ENCODE data around the gene NUDT16L1.

NUDT16L1 gene

DNA sequence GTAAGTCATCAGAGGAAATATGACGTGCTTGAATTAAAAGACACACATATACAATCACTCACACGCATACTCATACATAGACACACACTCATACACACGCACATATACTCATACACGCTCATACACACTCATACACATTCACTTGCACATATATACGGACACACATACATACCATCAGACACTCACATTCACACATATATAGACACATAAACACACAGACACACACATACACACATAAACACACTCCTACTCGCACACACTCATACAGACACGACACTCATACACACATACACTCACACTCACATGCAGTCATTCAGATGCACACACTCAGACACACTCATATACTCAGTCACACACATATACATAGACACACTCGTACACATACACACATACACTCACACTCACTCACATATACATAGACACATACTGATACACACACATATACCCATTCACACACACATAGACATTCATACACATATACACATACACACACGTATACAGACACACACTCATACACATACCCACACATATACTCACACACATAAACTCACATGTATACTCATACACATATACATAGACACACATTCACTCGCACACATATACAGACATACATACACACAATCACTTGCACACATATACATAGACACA is 24.9 kb upstream of the NUDT16L1 start:
- H3K27me3 ChIP-seq (ENCODE audit: control insufficient read depth, insufficient read depth, low read length): no peaks in the 10 kb centered on the region
- H3K36me3 ChIP-seq (ENCODE audit: control insufficient read depth, insufficient read depth, low read length): peaks cover 33% of the 10 kb centered on the region
- H3K4me1 ChIP-seq (ENCODE audit: control insufficient read depth, insufficient read depth, low read length): peaks cover 25% of the 10 kb centered on the region
- H3K9me3 ChIP-seq (ENCODE audit: control insufficient read depth, low read length): no peaks in the 10 kb centered on the region
- H3K9ac ChIP-seq (ENCODE audit: low read length): no peak overlapping the region
- H3K4me3 ChIP-seq (ENCODE audit: low read length): no peak overlapping the region

- Histone ChIP-seq H3K27me3 (ENCODE audit: control insufficient read depth, insufficient read depth, low read length) (no peaks in the 10 kb centered on the region), H3K36me3 (ENCODE audit: control insufficient read depth, insufficient read depth, low read length) (peaks cover 11% of the 10 kb centered on the region), H3K9ac (ENCODE audit: low read length) (no peak overlapping the region), H3K9me3 (ENCODE audit: control insufficient read depth, low read length) (no peaks in the 10 kb centered on the region), H3K4me3 (ENCODE audit: low read length) (no peak overlapping the region), H3K4me1 (ENCODE audit: control insufficient read depth, insufficient read depth, low read length) (peaks cover under 1% of the 10 kb centered on the region)
Observed at GRCh38 chr16:4673387-4674046, 19.8 kb upstream of the NUDT16L1 start.

DNA sequence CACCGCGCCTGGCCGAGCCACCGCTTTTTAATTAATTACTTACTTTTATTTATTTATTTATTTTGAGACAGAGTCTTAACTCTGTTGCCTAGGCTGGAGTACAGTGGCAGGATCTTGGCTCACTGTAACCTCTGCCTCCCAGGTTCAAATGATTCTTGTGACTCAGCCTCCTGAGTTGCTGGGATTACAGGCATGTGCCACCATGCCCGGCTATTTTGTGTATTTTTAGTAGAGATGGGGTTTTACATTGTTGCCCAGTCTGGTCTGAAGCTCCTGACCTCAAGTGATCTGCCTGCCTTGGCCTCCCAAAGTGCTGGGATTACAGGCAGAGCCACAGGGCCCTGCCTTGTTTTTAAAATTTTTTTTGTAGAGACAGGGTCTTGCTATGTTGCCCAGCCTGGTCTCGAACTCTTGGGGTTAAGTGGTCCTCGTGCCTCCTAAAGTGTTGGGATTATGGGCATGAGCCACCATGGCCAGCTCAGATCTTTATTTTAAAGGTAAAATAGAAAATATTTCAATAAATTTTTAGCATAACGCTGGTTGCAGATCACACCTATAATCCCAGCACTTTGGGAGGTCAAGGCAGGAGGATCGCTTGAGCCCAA is 18.3 kb upstream of the NUDT16L1 start:
- Histone ChIP-seq H3K36me3 (ENCODE audit: control insufficient read depth, insufficient read depth, low read length) (peaks cover 10% of the 10 kb centered on the region), H3K27me3 (ENCODE audit: control insufficient read depth, insufficient read depth, low read length) (no peaks in the 10 kb centered on the region), H3K9me3 (ENCODE audit: control insufficient read depth, low read length) (no peaks in the 10 kb centered on the region), H3K4me3 (ENCODE audit: low read length) (no peak overlapping the region), H3K9ac (ENCODE audit: low read length) (no peak overlapping the region), H3K4me1 (ENCODE audit: control insufficient read depth, insufficient read depth, low read length) (peaks cover 16% of the 10 kb centered on the region)

DNA sequence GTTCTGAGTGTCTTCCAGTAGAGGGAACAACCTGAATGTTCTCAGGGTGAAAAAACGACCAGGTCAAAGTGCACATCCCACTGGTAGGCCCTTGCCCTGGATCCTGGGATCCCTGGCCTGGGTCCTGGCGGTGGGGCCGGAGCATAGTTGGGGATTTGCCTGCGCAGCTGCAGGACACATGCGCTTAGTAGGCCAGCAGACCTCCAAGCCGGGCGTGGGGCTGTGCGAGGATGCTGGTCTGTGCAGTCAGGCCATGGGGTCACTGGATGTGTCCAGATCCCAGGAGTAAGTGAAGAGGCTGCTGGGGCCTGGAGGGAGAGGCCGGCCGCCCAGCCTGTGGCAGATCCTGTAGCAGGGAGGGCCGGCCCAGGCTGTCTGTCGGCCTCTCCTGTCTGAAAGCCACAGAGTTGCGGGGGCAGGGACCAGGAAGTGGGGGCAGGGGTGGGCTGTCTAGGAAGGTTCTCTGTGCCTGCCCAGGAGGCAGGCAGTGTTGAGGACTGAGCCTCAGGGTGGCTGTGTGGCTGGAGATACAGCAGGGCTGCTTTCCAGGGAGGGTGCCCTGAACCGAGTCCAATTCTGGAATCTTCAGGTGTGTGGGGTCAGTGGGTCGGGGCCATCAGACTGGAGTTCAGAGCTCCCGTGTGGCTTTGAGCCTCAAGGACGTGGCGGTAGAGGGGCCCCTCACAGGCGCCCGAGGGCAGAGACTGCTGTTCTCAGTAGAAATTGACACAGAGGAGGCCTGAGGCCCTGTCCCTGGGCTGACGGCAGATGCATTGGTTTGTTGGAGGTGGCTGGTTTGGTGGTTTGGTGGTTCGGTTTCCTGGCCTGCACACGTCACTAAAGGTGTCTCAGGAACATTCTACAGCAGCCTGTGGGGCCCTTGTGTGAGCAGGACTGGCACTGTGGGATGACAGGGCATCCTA is 17.2 kb upstream of the NUDT16L1 start:
- Histone ChIP-seq H3K27me3 (ENCODE audit: control insufficient read depth, insufficient read depth, low read length) (no peaks in the 10 kb centered on the region), H3K4me3 (ENCODE audit: low read length) (no peak overlapping the region), H3K9ac (ENCODE audit: low read length) (no peak overlapping the region), H3K9me3 (ENCODE audit: control insufficient read depth, low read length) (no peaks in the 10 kb centered on the region), H3K36me3 (ENCODE audit: control insufficient read depth, insufficient read depth, low read length) (peaks cover 2% of the 10 kb centered on the region), H3K4me1 (ENCODE audit: control insufficient read depth, insufficient read depth, low read length) (peaks cover 27% of the 10 kb centered on the region)

GRCh38 chr16:4676831-4677230 is 16.5 kb upstream of the NUDT16L1 start:
- H3K36me3 ChIP-seq (ENCODE audit: control insufficient read depth, insufficient read depth, low read length): no peaks in the 10 kb centered on the region
- no peaks in the 10 kb centered on the region for H3K9me3 ChIP-seq (ENCODE audit: control insufficient read depth, low read length)
- H3K9ac ChIP-seq (ENCODE audit: low read length): no peak overlapping the region
- no peaks in the 10 kb centered on the region for H3K27me3 ChIP-seq (ENCODE audit: control insufficient read depth, insufficient read depth, low read length)
- no peak overlapping the region for H3K4me3 ChIP-seq (ENCODE audit: low read length)
- peaks cover 33% of the 10 kb centered on the region for H3K4me1 ChIP-seq (ENCODE audit: control insufficient read depth, insufficient read depth, low read length)

- H3K4me3 ChIP-seq (ENCODE audit: low read length): no peak overlapping the region
- H3K9me3 ChIP-seq (ENCODE audit: control insufficient read depth, low read length): no peaks in the 10 kb centered on the region
- peaks cover 34% of the 10 kb centered on the region for H3K4me1 ChIP-seq (ENCODE audit: control insufficient read depth, insufficient read depth, low read length)
- H3K27me3 ChIP-seq (ENCODE audit: control insufficient read depth, insufficient read depth, low read length): no peaks in the 10 kb centered on the region
- H3K36me3 ChIP-seq (ENCODE audit: control insufficient read depth, insufficient read depth, low read length): no peaks in the 10 kb centered on the region
- no peak overlapping the region for H3K9ac ChIP-seq (ENCODE audit: low read length)
Observed at GRCh38 chr16:4677390-4677789, 16.0 kb upstream of the NUDT16L1 start.

GRCh38 chr16:4677994-4678393 is 15.4 kb upstream of the NUDT16L1 start:
- Histone ChIP-seq H3K9ac (ENCODE audit: low read length) (no peak overlapping the region), H3K9me3 (ENCODE audit: control insufficient read depth, low read length) (no peaks in the 10 kb centered on the region), H3K36me3 (ENCODE audit: control insufficient read depth, insufficient read depth, low read length) (no peaks in the 10 kb centered on the region)

DNA sequence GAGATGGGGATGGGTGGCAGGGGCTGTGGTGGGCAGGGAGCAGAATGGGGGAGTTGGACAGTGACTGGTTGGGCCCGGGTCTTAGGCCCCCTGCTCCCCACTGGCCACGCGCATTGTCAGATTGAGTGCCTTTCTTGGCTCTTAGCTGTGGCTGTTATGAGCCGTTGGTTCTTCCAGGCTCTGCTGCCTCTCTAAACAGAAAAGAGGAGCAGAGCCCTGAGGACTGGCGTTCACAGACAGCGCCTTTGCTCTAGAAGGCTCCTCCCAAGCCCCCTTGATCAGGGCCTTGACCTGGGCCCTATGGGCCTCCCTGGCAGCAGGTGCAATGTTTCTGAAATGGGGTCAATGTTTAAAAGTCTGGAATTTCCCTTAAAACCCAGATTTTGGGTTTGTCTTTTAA is 14.8 kb upstream of the NUDT16L1 start:
- no peaks in the 10 kb centered on the region for H3K9me3 ChIP-seq (ENCODE audit: control insufficient read depth, low read length)
- H3K4me3 ChIP-seq (ENCODE audit: low read length): no peak overlapping the region
- no peaks in the 10 kb centered on the region for H3K27me3 ChIP-seq (ENCODE audit: control insufficient read depth, insufficient read depth, low read length)
- peaks cover 45% of the 10 kb centered on the region for H3K4me1 ChIP-seq (ENCODE audit: control insufficient read depth, insufficient read depth, low read length)
- no peak overlapping the region for H3K9ac ChIP-seq (ENCODE audit: low read length)
- H3K36me3 ChIP-seq (ENCODE audit: control insufficient read depth, insufficient read depth, low read length): no peaks in the 10 kb centered on the region

More at GRCh38 chr16:4677994-4678393, 15.4 kb upstream of the NUDT16L1 start:
- H3K4me3 ChIP-seq (ENCODE audit: low read length): no peak overlapping the region
- H3K4me1 ChIP-seq (ENCODE audit: control insufficient read depth, insufficient read depth, low read length): peaks cover 40% of the 10 kb centered on the region
- H3K27me3 ChIP-seq (ENCODE audit: control insufficient read depth, insufficient read depth, low read length): no peaks in the 10 kb centered on the region

GRCh38 chr16:4679156-4679849 is 14.1 kb upstream of the NUDT16L1 start:
- peaks cover 5% of the 10 kb centered on the region for H3K36me3 ChIP-seq (ENCODE audit: control insufficient read depth, insufficient read depth, low read length)
- H3K9ac ChIP-seq (ENCODE audit: low read length): peak overlapping the region; percentile 65
- peak overlapping the region; percentile 23 for H3K4me3 ChIP-seq (ENCODE audit: low read length)
- peaks cover 45% of the 10 kb centered on the region for H3K4me1 ChIP-seq (ENCODE audit: control insufficient read depth, insufficient read depth, low read length)
- H3K9me3 ChIP-seq (ENCODE audit: control insufficient read depth, low read length): no peaks in the 10 kb centered on the region
- no peaks in the 10 kb centered on the region for H3K27me3 ChIP-seq (ENCODE audit: control insufficient read depth, insufficient read depth, low read length)

DNA sequence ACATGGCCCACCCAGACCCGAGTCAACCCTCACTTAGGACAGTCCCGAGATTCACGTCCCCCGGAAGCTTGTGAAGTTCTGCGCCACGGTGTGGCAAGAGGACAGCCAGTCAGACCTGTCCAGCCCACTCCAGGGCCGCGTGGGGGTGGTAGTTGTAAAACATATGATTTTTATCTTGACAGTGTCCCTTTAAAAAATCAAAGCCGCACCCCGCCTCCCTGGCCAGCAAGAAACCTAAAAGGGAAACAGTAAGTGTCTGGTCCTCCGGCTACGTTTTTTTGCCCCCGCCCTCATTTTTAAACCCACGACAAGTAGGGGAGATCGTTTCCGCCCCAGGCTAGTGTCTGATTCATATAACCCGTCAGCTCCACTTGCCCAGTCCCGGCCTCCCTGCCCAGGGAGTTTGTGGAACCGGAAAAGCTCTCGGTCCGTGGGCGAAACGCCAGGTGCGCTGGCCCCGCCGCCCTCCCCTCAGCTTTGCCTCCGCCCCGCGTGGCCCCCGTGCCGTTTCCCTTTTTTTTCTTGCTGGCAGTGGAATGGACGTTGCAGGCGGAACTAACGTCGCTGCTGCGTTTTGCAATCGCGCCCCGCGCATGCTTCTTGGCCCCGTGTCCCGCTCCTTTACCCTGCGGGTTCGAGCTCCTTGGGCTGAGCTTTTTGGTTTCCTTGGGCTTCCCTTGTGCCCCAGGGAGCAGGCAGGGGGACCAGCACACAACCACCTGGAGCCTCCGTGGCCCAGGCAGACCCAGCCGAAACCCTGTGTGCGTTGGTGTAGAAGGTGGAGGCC is 13.3 kb upstream of the NUDT16L1 start:
- H3K9ac ChIP-seq (ENCODE audit: low read length): peak overlapping the region; percentile 65
- peaks cover 8% of the 10 kb centered on the region for H3K36me3 ChIP-seq (ENCODE audit: control insufficient read depth, insufficient read depth, low read length)
- peak overlapping the region; percentile 23 for H3K4me3 ChIP-seq (ENCODE audit: low read length)
- no peaks in the 10 kb centered on the region for H3K9me3 ChIP-seq (ENCODE audit: control insufficient read depth, low read length)
- peaks cover 45% of the 10 kb centered on the region for H3K4me1 ChIP-seq (ENCODE audit: control insufficient read depth, insufficient read depth, low read length)
- no peaks in the 10 kb centered on the region for H3K27me3 ChIP-seq (ENCODE audit: control insufficient read depth, insufficient read depth, low read length)

Data from mucosa of stomach (tissue), 1 donor.